HepG2 (cell line): ENCODE results near the gene SLC5A6. TPM values are rescaled to one million over a fixed set of nuclear protein-coding genes. Genes with fewer than 3 reads are reported as not detected.

Source experiments
- ELF4 ChIP-seq: sonication (generic); formaldehyde crosslinking; IDR thresholded peaks from 2 replicates; pipeline ENCODE4 v1.5.0; 2020; ENCODE audit warnings: missing genetic modification reagents, mild to moderate bottlenecking, moderate library complexity, borderline replicate concordance
- KLF16 ChIP-seq, 2 experiments: sonication (generic) in 1 of 2; formaldehyde crosslinking in 1 of 2; IDR thresholded peaks; 2 replicates each; pipeline versions ENCODE4 v1.6.1 to v1.8.0; 2016 to 2023; ENCODE audit warnings: missing genetic modification reagents in 2 of 2, missing compliant biosample characterization in 1 of 2
- MZF1 ChIP-seq: sonication (generic); formaldehyde crosslinking; IDR thresholded peaks from 2 replicates; pipeline ENCODE4 v1.8.1; 2023; ENCODE audit warnings: mild to moderate bottlenecking, missing genetic modification reagents, borderline replicate concordance
- NCOA5 ChIP-seq: sonication (generic); formaldehyde crosslinking; IDR thresholded peaks from 2 replicates; pipeline ENCODE4 v1.4.0; 2020; ENCODE audit warnings: missing genetic modification reagents
- PCBP1 ChIP-seq: fragments of 200-400 bp; formaldehyde crosslinking; IDR thresholded peaks from 2 replicates; pipeline ENCODE4 v1.6.1; 2017; ENCODE audit warnings: mild to moderate bottlenecking, low read depth, low read length, borderline replicate concordance
- PHF20 ChIP-seq: sonication (generic); formaldehyde crosslinking; IDR thresholded peaks from 2 replicates; pipeline ENCODE4 v1.5.0; 2020; ENCODE audit warnings: mild to moderate bottlenecking, missing genetic modification reagents
- POLR2A ChIP-seq, 2 experiments: IDR thresholded peaks; 2 replicates each; pipeline ENCODE4 v1.6.1; 2011; ENCODE audit warnings: low read depth in 2 of 2, low read length in 2 of 2, mild to moderate bottlenecking in 1 of 2, moderate library complexity in 1 of 2; ENCODE audit not compliant: insufficient read depth in 1 of 2
- POLR2AphosphoS5 ChIP-seq: IDR thresholded peaks from 2 replicates; pipeline ENCODE4 v1.6.1; 2012; ENCODE audit warnings: low read depth, low read length
- RBM22 ChIP-seq: fragments of 200-400 bp; formaldehyde crosslinking; optimal IDR thresholded peaks from 2 replicates; pipeline ENCODE3; 2017; ENCODE audit warnings: mild to moderate bottlenecking, low read length, moderate library complexity
- REPIN1 ChIP-seq: sonication (generic); formaldehyde crosslinking; IDR thresholded peaks from 2 replicates; pipeline ENCODE4 v1.8.0; 2022; ENCODE audit warnings: missing genetic modification reagents, low read depth, mild to moderate bottlenecking, borderline replicate concordance
- SIN3B ChIP-seq: fragments of 150-350 bp; IDR thresholded peaks from 2 replicates; pipeline ENCODE4 v1.6.1; 2014; ENCODE audit warnings: low read length
- SMAD9 ChIP-seq: sonication (generic); formaldehyde crosslinking; IDR thresholded peaks from 2 replicates; pipeline ENCODE4 v1.5.1; 2020; ENCODE audit warnings: mild to moderate bottlenecking, missing genetic modification reagents
- WIZ ChIP-seq: sonication (generic); formaldehyde crosslinking; IDR thresholded peaks from 2 replicates; pipeline ENCODE4 v1.5.1; 2020; ENCODE audit warnings: mild to moderate bottlenecking, missing genetic modification reagents
- ZFP36L2 ChIP-seq: sonication (generic); formaldehyde crosslinking; IDR thresholded peaks from 2 replicates; pipeline ENCODE4 v1.4.0; 2020; ENCODE audit warnings: missing genetic modification reagents
- ZNF256 ChIP-seq: sonication (generic); formaldehyde crosslinking; conservative IDR thresholded peaks from 2 replicates; pipeline ENCODE4 v1.4.0; 2020; ENCODE audit warnings: missing genetic modification reagents
- ZNF407 ChIP-seq: sonication (generic); formaldehyde crosslinking; IDR thresholded peaks from one replicate; pipeline ENCODE4 v1.5.1; 2020; ENCODE audit warnings: mild to moderate bottlenecking, missing genetic modification reagents; ENCODE audit errors: not compliant biosample characterization
- ZNF709 ChIP-seq: sonication (generic); formaldehyde crosslinking; IDR thresholded peaks from 2 replicates; pipeline ENCODE4 v1.5.0; 2020; ENCODE audit warnings: mild to moderate bottlenecking, missing genetic modification reagents
- ZSCAN22 ChIP-seq: sonication (generic); formaldehyde crosslinking; IDR thresholded peaks from 2 replicates; pipeline ENCODE4 v1.4.0; 2020; ENCODE audit warnings: mild to moderate bottlenecking, missing genetic modification reagents
- ZSCAN9 ChIP-seq: IDR thresholded peaks from 2 replicates; pipeline ENCODE4 v1.6.1; 2016; ENCODE audit warnings: borderline replicate concordance
- polyA plus RNA-seq, 8 experiments: library from polyadenylated mRNA; depleted of rRNA in 3 of 8; stranded (reverse) in 7 of 8; unstranded in 1 of 8; fragments of >200 nt; fragmentation: Illumina TruSeq in 4 of 8; extraction: Trizol in 4 of 8; gene quantifications; 2 replicates each; pipeline versions ENCODE4 v1.2.1 to v1.2.3, GENCODE V29; 2011 to 2016; ENCODE audit warnings: low read depth in 4 of 8, missing spikeins in 1 of 8, mixed read lengths in 1 of 8; ENCODE audit not compliant: insufficient read depth in 1 of 8
- total RNA-seq, 5 experiments: library from RNA; depleted of rRNA; stranded (reverse); fragments of >200 nt; fragmentation: Illumina TruSeq; extraction: Trizol; gene quantifications; 2 replicates each; pipeline ENCODE4 v1.2.3, GENCODE V29; 2016; ENCODE audit warnings: low read depth in 1 of 5
- TF ChIP-seq, protein P1 (sequence below): IDR thresholded peaks from 2 replicates; pipeline ENCODE4 v1.6.1; 2012; ENCODE audit warnings: low read length, improper control_type of control experiment

SLC5A6 gene
- total and polyA plus RNA-seq, 2 of the 13 experiments (the other 11 are each of a cell fraction or from before 2014, with no cell fraction given) = 135 to 417 TPM

DNA sequence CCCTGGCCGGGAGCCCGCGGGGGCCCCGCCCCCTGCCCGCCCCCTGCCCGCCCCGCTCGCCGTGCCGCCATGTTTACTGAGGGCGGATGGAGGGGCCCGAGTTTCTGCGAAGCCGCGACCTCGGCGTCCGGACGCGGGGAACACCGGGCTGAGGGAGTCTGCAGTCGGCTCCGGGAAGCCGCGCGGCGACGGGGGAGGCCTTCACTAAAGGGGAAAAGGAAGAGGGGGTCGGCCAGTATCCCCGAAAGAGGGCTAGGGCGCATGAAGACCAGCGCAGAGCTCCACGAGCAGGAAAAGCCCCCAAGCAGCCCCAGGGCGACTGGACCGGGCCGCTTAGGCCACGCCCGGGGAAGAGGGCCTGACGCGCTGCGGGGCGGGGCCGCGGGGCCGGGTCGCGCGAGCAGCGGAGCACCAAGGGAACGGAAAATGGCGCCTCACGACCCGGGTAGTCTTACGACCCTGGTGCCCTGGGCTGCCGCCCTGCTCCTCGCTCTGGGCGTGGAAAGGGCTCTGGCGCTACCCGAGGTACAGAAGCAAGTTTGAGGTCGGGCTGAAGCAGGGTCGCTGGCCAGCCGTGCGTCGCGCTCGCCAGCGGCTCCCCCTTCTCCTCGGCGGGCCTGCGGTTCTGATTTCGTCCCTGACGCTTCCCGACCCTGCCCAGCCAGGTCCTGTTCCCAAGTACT is at the start of gene SLC5A6, which contains the start of gene ATRAID (continued):
- no peak for TF ChIP-seq ZNF407 (CRISPR knock-in tag)
- no peak for TF ChIP-seq MZF1 (CRISPR knock-in tag)
- peak; percentile 87 for TF ChIP-seq ZNF709
- TF ChIP-seq ZSCAN9 (CRISPR knock-in tag) = peak; percentile 56; the same call in 1 of the 2 replicates
- TF ChIP-seq NCOA5 (CRISPR knock-in tag) = no peak
- peak; percentile 73; the same call in 1 of the 2 replicates for TF ChIP-seq REPIN1
- TF ChIP-seq POLR2AphosphoS5 = peak; percentile 87
- TF ChIP-seq KLF16 (CRISPR knock-in tag; IDR thresholded peaks at IDR 0.05) = peak in 1 of 2 experiments; percentile 87; a peak in 2 of 4 replicates
- no peak for TF ChIP-seq WIZ
- peak; percentile 95 to 98 for TF ChIP-seq POLR2A (IDR thresholded peaks at IDR 0.05; ENCODE audit: insufficient read depth in 1 of 2, low read depth in 2 of 2, low read length in 2 of 2)
- no peak for TF ChIP-seq RBM22
- no peak for TF ChIP-seq SMAD9 (CRISPR knock-in tag)
- TF ChIP-seq, protein P1, sequence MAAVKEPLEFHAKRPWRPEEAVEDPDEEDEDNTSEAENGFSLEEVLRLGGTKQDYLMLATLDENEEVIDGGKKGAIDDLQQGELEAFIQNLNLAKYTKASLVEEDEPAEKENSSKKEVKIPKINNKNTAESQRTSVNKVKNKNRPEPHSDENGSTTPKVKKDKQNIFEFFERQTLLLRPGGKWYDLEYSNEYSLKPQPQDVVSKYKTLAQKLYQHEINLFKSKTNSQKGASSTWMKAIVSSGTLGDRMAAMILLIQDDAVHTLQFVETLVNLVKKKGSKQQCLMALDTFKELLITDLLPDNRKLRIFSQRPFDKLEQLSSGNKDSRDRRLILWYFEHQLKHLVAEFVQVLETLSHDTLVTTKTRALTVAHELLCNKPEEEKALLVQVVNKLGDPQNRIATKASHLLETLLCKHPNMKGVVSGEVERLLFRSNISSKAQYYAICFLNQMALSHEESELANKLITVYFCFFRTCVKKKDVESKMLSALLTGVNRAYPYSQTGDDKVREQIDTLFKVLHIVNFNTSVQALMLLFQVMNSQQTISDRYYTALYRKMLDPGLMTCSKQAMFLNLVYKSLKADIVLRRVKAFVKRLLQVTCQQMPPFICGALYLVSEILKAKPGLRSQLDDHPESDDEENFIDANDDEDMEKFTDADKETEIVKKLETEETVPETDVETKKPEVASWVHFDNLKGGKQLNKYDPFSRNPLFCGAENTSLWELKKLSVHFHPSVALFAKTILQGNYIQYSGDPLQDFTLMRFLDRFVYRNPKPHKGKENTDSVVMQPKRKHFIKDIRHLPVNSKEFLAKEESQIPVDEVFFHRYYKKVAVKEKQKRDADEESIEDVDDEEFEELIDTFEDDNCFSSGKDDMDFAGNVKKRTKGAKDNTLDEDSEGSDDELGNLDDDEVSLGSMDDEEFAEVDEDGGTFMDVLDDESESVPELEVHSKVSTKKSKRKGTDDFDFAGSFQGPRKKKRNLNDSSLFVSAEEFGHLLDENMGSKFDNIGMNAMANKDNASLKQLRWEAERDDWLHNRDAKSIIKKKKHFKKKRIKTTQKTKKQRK = no peak
- TF ChIP-seq ZNF256 = peak; percentile 92
- TF ChIP-seq ZSCAN22 (CRISPR knock-in tag) = no peak
- TF ChIP-seq PCBP1 = 0 out of 2 replicates have a peak, but pooled peaks have one; percentile 29
- no peak; the same call in none of the 2 replicates for TF ChIP-seq SIN3B
- peak; percentile 67; the same call in 1 of the 2 replicates for TF ChIP-seq ZFP36L2 (CRISPR knock-in tag)
- peak; percentile 83 for TF ChIP-seq PHF20 (CRISPR knock-in tag)
- TF ChIP-seq ELF4 = peak; percentile 89
